Activated T-helper 1 cell treated with Interleukin-2 at 50 U/mL for 16 hours (primary cell): ENCODE measurements around the gene RHD.
"Not testable (repeated sequence)": the region's sequence is repeated elsewhere in the genome, so short reads cannot be mapped to it uniquely, and the experiment has no call there.

ENCODE experiments used
- DNase-seq: peaks from one replicate; pipeline ENCODE4 v3.0.0-alpha.2; 2020; ENCODE audit warnings: low read depth

RHD gene

GRCh38 chr1:25272238-25272637, at the start of gene RHD:
RHD (plus strand) TSS chr1:25272509; CDS start chr1:25272548, 39 bp downstream.
- DNase-seq = not testable (repeated sequence)

DNA sequence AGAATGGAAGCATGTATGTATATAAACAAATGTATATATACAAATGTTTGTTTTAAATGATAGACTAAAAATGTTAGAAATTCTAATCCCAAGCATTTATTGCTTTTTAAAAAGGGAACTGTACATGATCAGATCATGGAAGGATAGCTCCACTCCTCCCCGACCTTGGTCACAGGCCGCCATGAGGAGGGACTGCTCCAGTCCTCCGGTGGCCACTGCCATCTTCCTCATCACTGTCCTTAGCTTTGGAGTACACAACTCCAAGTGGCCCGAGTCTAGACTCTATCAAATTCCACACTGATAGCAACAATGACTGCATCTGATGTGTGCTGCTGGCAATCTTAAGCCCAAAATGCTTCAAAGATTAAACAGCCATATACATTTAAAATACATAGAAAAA, 49.7 kb upstream of the RHD start:
- no peak for DNase-seq

GRCh38 chr1:25223471-25223870, 48.8 kb upstream of the RHD start:
- DNase-seq = no peak

DNA sequence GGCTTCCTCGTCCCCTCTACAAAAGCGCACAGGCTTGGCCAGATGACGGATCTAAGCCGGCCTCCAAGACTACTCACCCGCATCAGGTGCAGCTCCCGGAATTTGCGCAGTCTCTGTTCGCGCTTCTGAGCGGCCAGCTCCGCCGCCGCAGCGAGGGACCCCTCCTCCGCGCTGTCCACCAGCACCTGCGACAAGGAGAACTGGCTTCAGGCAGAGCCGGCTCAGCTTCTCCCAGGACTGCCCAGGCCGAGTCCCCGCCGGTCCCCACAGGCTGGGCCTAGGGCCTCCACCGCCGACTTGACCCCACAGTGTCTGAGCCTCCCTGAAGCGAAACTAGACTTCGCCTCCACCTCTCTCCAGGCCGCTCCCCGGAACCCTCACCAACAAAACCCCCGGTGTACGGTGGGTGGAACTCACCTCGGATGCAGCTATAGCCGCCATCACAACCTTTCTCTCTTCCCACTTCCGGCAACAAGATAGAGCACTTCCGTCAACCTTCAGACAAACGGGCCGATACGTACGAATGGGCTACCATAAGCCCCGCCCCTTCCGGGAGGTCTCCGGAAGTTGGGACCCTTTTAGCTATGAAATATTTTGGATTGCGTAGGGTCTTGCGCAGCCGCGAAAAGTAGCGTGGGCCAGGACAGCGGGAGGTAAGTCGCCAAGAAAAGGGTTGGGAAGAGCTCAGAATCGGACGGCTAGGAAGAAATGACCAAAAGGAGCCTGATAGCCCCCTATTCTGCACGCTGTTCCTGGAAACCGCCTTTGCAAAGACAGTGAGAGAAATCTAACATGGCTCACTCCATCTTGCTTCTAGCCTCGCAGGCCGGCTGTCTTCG, 40.1 kb upstream of the RHD start, which contains the start of gene SYF2:
Gene SYF2 (minus strand): TSS at position 476 of the 839 bp plus-strand sequence. CDS start 35 bp downstream, at position 441.
- DNase-seq = peak; percentile 79

DNA sequence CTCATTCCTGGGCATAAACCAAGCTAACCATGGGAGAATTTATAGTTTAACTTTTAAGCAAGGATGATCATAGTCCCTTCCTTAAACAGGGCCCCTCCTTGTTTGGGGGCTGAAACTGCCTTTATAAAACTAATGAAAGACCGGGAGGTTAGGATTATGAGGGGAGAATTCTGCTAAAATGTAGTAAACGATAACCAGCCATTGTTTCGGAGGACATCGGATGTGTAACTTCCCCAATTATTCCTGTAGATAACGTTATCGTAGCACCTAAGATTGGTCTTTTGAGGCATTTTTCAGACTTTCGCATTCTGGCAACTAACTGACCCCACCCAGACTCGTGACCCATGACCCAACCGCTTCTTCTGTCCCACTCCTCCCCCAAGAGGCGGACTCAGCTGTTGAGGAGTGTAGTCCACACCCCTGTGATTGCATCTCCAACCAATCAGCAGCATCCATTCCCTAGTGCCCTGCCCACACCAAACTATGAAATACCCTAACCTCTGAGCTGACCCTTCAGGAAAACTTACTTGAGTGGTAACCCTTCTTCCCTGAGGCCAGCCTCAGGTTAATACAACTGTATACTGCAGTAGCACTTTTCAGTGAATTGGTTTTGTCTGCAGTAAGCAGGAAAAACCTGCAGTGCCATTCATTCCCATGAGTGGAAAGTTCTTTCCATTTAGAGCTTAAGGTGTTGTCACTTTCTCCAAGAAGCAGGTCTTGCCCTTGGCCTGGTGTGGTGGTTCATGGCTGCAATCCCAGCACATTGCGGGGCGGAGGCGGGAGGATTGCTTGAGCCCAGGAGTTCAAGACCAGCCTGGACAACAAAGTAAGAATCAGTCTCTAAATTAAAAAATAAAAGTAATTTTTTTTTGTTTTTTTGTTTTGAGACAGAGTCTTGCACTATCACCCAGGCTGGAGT, 39.2 kb upstream of the RHD start:
- DNase-seq = no peak

DNA sequence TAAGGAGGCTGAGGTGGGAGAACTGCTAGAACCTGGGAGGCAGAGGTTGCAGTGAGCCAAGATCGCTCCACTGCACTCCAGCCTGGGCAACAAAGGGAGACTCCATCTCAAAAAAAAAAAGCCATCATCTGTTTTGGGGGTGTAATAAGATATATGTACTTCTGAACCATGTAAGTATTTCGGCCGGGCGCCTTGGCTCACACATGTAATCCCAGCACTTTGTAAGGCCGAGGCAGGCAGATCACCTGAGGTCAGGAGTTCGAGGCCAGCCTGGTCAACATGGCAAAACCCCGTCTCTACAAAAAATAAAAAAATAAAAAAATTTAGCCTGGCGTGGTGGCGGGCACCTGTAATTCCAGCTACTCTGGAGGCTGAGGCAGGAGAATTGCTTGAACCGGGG, 36.9 kb upstream of the RHD start:
- not testable (repeated sequence) for DNase-seq

- not testable (repeated sequence) for DNase-seq
Measured at GRCh38 chr1:25236261-25236660, 36.0 kb upstream of the RHD start.

- no peak for DNase-seq
Measured at GRCh38 chr1:25238046-25238445, 34.3 kb upstream of the RHD start.

DNA sequence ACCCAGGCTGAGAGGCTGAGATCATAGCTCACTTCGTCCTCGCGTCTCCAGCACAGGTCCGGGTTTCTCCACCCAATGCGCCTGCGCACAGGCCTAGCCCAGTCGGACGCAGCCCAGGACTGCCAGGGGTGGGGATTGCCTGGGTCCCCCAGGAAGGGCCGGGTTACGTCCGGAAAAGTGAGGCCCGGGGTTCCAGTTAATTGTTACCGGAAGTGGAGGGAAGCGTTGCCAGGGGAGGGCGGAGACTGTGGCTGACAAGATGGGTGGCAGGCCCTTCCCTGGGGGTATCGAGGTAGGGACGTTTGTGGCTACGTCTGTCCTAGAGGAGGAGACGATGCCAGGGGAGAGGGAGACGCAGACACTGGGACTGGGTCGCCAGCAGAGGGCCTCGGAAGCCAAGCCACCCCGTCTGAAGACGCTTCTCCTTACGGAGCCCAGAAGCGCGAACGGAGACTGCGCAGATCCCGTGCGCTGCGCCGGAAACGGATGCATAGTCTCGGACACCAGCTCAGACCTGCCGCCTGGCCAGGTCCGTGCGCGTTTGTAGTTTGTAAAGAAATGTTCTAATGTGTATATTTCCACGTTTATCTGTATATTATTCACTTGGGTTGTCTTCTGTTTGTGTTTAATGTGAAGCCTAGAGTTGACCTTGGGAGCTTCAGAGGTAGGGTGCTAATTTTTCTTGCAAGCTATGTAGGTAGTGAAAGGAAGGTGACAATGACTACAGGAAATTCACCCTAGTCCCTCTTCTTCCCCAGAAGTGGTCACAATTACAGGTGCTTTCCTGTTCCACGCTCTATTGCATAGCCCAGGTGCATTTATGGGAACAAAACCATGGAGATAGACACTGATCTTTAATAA, 32.4 kb upstream of the RHD start:
- peak; percentile 76 for DNase-seq

- no peak for DNase-seq
Measured at GRCh38 chr1:25243907-25244306, 28.4 kb upstream of the RHD start.

GRCh38 chr1:25245393-25245792, 26.9 kb upstream of the RHD start:
- no peak for DNase-seq

DNA sequence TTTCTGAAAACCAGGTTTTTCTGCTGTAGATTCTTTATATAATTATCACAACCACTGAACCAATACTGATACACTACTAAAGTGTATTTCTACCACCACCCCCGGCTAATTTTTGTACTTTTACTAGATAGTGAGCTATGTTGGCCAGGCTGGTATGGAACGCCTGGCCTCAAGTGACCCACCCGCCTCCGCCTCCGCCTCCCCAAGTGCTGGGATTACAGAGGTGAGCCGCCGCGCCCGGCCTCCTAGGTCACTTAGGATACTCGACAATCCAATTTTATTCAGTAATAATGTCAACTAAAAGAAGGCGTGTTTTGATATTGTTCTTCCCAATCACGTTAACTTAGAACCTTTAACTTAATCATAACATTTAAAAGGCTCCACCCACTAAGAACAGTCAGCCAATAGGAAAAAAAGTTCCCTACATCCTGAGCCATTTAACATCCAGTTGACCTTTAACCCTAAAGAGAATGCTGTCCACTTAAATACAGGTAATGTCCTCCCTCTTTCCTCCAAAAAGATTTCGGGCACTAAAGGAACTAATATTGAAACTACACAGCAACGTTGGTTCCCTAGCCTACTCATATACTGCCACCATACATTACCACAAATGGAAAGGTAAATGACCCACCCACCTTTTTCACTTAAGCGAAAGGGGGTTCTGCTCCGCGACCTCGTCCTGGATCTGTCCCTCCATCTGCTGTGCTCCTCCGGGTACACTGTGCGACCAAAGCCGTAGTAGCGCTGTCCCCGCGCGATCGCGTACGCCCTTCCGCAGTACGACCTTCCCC, 26.3 kb upstream of the RHD start:
- no peak for DNase-seq

GRCh38 chr1:25246600-25247023, 25.7 kb upstream of the RHD start:
- no peak for DNase-seq

DNA sequence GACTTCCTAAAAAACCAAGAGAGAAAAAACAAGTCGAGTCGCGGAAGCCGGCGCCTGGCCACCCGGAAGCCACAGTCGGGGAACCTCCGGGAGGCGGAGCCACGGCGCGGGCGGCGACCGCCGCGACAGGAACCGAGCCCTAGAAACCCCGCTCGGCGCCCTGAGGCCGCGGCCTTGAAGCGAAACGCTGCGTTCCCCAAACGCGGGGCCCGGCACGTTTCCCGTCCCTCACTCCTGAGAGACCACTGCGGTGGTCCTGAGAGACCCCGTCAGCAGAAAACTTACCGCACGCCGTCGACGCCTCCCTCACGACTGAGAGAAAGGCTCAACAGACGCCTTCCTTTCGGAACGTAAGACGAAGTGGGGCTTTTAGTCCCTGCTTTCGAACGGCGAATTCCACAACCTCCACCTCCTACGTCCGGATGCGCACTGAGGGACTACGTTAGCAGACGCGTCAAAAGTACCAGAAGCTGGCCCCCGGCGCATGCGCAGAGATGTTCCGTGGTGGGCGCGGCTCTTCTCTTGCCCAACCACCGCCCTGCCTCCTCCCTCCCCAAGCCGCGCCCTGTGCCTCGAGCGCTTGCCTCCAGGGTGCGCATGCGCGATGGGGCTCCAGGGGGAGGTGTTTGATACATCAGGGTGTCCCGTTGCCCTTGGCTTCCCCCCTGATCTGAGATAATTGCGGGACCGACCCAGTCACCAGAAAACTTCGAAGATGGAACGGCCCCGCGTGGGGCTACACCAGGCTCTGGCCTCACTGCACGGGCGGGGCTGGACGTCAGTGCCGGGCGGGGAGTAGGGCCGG, 25.1 kb upstream of the RHD start, which contains the start of gene RSRP1:
Gene RSRP1 (minus strand): TSS at position 431 of the 805 bp plus-strand sequence. CDS start 491 bp downstream, outside the sequence.
- peak; percentile 100 for DNase-seq

DNA sequence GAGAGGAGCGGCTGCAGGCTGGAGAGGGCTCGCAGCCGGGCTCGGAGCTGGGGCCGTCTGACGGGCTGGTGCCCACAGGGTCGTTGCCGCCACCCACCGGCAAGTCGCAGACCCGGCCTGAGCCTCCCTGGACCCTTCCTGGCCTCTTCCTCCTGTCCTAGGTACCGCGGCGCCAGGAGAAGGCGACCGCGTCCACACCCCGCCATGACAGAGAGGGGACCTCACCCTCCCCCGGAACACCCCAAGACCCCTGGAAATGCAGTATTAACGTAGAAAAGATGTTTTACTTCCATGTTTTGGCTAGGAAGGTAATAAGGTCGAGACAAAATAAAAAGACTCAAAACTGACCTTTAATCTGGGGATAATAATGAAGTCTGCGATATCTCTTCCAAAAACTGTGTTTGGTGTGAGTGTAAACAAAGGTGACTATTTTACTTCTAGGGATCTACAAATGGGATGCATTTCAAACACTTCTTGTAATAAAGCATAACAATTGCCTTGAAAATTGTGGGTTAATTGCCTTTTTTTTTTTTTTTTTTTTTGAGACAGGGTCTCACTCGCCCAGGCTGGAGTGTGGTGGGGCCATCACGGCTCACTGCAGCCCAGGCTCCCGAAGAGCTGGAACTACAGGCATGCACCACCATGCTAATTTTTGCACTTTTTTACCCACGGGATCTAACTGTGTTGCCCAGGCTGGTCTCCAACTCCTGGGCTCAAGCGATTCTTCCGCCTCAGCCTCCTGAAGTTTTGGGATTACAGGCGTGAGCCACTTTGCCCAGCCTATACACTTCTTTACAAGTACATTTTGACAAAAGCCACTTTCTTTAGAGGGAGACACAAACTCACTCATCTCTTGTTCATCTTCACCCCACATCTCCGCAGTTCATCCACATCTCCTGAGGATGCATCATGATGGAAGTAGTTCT, 24.2 kb upstream of the RHD start:
- no peak for DNase-seq

DNA sequence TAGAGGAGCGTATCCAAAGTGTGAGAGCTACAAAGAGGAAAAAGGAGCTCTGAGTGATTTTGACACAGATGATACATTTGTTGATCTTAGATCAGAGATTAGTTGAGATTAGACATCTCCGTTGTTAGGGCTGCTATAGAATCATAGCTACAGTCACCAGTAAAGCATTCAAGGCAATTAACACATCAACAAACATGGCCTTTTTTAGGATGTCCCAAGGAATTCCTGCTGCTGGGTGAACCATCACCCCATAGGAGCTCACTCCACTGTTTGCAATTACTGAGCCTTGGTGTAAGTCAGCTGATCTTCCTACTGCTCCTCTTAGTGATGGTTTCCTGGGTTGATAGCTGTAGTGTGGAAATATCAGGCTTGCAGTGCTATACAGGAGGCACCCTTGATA, 18.4 kb upstream of the RHD start:
- DNase-seq = no peak

GRCh38 chr1:25255706-25256577, 16.4 kb upstream of the RHD start:
- no peak for DNase-seq

GRCh38 chr1:25256578-25256965, 15.7 kb upstream of the RHD start:
- no peak for DNase-seq
